Measurements from ENCODE around the gene HTR4.
A peak's percentile ranks its signal among the peaks of the same experiment; 100 is the strongest.

HTR4 gene

GRCh38 chr5:148524721-148525120 lies 129.6 kb downstream of the HTR4 start:
- no peak for DNase-seq

GRCh38 chr5:148523139-148523538 lies 131.2 kb downstream of the HTR4 start:
- DNase-seq: peak in 1 of 2 experiments; percentile 2

GRCh38 chr5:148515460-148515859 lies 138.9 kb downstream of the HTR4 start:
- no peak for DNase-seq

GRCh38 chr5:148514344-148514743 lies 140.0 kb downstream of the HTR4 start:
- no peak for DNase-seq

- no peak for DNase-seq
Observed at GRCh38 chr5:148512498-148512897, 141.8 kb downstream of the HTR4 start.

- no peak for DNase-seq
Observed at GRCh38 chr5:148511810-148512347, 142.4 kb downstream of the HTR4 start.

- no peak for DNase-seq
Observed at GRCh38 chr5:148509893-148510292, 144.4 kb downstream of the HTR4 start.

- DNase-seq: no peak
Observed at GRCh38 chr5:148507648-148508047, 146.7 kb downstream of the HTR4 start.

GRCh38 chr5:148499452-148499851 lies 154.9 kb downstream of the HTR4 start:
- no peak for DNase-seq

GRCh38 chr5:148497757-148498156 lies 156.6 kb downstream of the HTR4 start:
- no peak for DNase-seq

GRCh38 chr5:148492351-148492750 lies 162.0 kb downstream of the HTR4 start:
- DNase-seq: no peak

GRCh38 chr5:148491793-148492184 lies 162.5 kb downstream of the HTR4 start:
- no peak for DNase-seq

- no peak for DNase-seq
Observed at GRCh38 chr5:148491015-148491792, 163.1 kb downstream of the HTR4 start.

GRCh38 chr5:148488757-148489156 lies 165.6 kb downstream of the HTR4 start:
- no peak for DNase-seq

- no peak for DNase-seq
Observed at GRCh38 chr5:148486456-148486855, 167.9 kb downstream of the HTR4 start.

GRCh38 chr5:148484651-148485050 lies 169.7 kb downstream of the HTR4 start:
- DNase-seq: no peak

GRCh38 chr5:148483750-148484149 lies 170.6 kb downstream of the HTR4 start:
- no peak for DNase-seq

- DNase-seq: no peak
Observed at GRCh38 chr5:148482697-148483462, 171.4 kb downstream of the HTR4 start.

GRCh38 chr5:148482196-148482595 lies 172.1 kb downstream of the HTR4 start:
- no peak for DNase-seq

- DNase-seq: no peak
Observed at GRCh38 chr5:148477429-148477828, 176.9 kb downstream of the HTR4 start.

GRCh38 chr5:148476302-148476701 lies 178.0 kb downstream of the HTR4 start:
- DNase-seq: no peak

- no peak for DNase-seq
Observed at GRCh38 chr5:148474025-148474511, 180.3 kb downstream of the HTR4 start.

- no peak for DNase-seq
Observed at GRCh38 chr5:148471379-148471778, 182.9 kb downstream of the HTR4 start.

GRCh38 chr5:148469501-148469935 lies 184.8 kb downstream of the HTR4 start:
- no peak for DNase-seq

All from NCI-H524 (cell line).